GM21737 (cell line): ENCODE data around the gene DIP2C.
"Not testable (repeated sequence)": the region's sequence is repeated elsewhere in the genome, so short reads cannot be mapped to it uniquely, and the experiment has no call there.

ENCODE experiments used
- ATAC-seq: cut with Tn5 transposase; IDR thresholded peaks from one replicate; pipeline ENCODE4 v1.9.1; 2021; ENCODE audit warnings: mild to moderate bottlenecking, moderate library complexity; ENCODE audit not compliant: unreplicated experiment

DIP2C gene

DNA sequence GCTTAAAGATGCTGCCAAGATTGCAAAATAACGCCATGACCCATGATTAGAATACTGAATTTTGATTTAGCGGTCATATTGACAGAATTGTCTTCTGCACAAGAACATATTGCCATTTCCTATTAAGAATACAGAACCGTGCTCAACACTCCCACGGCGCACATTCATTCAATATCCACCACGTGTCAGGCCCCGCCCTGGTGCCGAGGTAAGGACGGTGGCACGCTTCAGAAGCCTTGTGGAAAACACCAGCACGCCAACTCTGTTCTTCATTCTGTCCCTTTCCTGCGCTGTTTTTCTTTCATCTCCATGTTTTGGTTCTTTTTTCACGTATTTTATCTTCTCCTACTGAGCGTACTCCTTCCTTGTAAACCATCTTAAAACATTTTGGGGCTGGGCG, 364.9 kb downstream of the DIP2C start:
- ATAC-seq: no peak

DNA sequence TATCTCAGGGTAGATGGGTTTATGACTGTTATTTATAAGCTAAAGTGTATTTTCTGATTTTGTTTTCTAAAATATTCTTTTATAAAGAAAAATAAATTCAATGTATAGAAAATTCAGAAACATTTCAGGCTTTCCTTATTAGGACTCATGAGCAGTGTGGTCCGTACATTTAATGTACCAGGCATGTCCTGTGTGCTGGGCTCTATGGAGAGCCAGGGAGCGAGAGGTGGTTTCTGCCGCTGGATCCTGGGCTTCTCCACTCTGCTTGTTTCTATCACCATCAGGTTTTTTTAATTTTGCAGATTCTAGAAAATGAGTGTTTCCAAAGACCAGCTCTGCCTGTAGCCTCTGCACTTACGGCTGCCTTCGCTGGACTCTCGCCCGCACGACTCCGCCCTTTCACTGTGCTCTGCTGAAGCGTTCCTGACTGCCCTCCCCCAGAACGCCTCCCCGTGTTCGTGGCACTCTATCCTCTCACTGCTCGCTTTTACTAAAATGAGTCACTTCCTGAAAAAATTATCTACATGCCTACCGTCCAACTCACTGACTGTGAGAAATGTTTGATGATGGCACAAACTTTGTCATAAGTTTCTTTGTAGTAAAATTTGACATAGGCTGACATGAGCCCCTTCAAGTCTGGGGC, 365.7 kb downstream of the DIP2C start:
- peak; percentile 92 for ATAC-seq

DNA sequence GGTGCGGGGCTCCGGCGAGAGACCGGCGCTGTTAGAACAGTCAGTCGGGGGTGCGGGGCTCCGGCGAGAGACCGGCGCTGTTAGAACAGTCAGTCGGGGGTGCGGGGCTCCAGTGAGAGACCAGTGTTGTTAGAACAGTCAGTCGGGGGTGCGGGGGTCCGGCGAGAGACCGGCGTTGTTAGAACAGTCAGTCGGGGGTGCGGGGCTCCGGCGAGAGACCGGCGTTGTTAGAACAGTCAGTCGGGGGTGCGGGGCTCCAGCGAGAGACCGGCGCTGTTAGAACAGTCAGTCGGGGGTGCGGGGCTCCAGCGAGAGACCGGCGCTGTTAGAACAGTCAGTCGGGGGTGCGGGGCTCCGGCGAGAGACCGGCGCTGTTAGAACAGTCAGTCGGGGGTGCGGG, 366.4 kb downstream of the DIP2C start:
- not testable (repeated sequence) for ATAC-seq

DNA sequence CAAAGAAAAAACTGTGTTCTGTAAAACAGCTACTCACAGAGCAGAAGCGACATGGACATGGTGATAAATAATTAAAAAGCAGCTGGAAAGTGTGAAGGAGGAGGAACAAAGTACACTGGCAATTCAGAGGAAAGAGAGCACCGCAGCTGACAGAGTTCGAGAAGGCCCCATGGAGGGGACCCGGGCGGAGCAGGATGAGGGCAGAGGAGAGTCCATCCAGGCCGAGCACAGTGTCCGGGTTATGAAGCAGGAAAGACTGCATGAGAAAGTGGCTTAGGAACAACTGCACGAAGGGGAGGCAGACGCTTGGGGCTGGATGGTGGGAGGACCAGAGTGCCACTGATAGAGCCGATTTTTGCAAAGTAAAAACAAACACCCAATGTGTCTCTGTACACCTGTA, 368.7 kb downstream of the DIP2C start:
- no peak for ATAC-seq

DNA sequence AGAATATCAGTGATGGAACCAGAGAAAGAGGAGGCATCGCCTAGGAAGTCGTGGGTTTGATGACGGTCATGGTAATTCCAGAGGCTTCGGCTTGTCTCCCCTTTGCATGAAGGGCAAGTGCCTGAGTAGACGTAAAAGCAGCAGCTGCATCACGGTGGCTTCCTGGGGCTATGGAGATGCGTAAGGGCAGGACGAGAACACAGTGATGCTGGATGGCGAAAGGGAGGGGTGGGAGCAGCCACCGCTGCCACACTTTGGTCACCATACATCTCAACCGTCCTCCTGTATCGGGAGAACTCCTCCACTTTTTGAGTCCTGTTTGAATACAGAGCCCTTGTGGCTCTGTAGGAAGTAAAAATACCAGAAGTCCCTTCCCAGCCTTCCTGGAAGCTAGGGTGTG, 371.5 kb downstream of the DIP2C start:
- ATAC-seq: no peak

DNA sequence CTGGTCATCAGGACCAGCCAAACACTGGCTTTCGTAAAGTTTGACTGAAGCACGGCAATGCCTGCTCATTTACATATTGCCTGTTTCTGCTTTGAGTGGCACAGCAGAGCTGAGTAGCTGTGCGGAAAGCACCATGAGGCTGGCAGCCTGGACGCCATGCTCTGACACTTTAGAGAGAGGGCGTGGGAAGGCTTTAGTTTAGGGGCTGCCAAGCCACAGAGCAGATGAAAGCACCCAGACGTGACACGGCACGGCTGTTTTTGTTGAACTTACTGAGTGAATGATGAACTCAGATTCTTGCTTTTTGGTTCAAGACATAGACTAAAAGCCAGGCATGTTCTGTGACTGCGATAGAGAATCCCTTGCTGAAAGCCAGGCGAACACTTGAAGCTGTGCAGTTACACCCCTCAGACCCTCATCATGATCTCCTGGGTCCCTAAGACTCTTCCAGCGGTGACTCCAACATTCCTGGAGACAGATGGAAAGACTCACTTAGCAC, 372.1 kb downstream of the DIP2C start:
- peak; percentile 97 for ATAC-seq

DNA sequence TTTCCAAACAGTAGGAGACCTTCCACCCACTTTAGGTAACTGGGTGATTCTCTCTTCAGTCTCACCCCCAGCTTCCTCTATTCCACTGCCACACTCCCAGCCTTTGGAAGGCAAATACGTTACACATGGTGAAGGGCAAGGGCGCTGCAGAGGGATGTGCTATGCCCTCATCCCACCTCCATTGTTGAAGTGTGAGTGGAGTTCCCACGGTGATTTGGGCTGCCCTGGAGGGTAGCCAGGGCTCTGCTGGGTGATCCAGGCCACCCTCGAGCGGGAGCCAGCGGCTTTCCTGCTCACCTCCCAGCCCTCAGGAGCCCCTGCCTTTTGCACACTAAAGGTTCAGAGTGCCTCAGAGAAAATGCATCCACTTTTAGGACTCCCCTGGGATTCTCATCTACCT, 373.1 kb downstream of the DIP2C start:
- no peak for ATAC-seq

DNA sequence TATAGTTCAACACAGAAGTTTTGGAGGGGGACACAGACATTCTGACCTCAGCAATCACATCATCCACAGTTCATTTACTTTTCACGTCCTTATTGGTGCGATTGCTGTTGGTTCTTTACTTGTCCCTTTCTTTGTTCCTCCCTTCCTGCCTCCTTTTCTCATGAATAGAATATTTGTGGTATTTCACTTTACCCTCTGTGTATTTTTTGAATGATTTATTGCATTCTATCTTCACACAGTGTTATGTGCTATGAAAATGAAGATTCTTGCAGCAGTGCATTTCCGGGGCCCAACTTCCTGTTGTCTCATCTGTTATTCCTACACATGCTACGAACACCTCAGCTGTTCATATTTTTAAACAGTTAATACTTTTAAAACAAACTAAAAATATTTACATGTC, 374.6 kb downstream of the DIP2C start:
- no peak for ATAC-seq

DNA sequence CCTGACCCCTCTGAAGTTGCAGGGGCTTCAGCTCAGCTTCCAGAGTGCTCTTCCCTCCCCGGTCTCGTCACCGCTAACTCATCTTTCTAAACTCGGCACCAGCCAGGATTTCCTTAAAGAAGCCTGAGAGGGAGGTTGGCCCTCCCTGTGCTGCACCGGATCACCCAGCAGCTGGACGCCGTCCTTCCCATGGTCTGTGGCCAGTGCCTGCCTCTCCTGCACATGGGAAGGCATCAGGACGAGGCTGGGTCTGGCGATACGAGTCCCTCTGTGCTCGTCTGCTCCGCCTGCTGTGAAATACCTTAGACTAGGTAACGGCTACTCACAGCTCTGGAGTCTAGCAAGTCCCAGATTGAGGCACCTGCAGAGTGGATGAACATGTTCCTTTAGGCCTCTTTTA, 375.1 kb downstream of the DIP2C start:
- no peak for ATAC-seq

DNA sequence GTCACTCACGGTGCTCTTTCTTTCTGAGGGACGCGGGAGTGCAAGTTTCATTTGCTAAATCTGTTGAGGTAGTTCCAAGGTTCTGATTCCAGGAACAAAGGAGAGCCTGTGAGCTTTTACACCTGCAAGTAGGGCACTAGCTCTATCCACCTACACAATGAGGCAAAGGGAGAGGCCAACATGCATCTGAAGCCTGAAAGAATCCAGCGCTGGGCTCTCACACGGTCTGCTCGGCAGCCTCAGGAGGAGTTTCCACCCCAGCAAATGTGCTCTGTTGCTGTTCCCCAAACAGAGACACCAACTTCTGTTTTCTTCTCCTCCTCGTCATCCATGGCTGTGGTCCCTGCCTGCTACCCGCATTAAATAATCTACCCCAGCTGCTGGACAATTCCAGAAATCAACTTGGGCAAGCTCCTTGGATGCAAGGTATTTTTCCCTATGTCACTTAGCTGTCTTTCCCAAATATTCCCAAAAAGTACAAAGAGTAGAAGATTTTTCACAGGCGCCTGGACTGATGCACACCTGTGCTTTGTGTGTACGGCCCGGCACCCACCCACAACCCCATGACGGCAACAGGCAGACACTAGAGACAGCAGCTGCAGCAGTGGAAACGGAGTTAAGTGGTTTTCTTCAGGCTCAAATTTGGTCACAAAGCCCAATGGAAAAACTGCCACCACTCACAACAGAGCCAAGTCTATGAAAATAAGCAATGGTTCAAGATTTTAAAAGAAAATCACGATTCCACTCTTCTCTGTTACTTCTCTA, 377.4 kb downstream of the DIP2C start:
- no peak for ATAC-seq

DNA sequence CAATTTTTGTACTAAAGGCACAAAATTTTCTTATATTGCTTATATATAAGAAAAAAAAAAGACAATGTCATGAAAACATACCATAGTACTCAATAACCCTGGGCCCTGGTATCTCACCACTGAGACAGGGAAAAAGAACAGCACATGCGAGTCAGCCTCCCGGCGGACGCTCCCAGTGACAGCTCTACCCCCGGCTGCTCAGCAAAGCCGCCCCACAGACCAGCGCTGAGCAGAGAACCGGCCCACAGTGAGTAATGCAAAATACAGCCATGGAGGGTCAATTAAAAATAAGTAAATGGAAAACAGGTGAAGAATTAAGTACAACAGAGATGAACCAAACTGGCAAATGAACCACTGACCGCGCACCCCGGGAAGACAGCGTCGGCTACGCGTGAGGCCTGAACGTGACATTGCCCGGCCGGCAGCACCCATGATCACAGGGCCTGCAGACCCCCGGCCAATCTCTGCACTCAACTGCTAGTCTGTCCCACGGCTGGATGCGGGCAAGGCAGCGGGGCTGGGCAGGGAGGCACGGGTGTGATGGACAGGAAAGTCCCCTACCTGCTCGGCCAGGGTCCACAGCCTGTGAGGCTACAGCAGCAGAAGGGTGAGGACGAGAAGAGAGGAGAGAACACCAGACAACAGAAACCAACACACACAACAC, 378.4 kb downstream of the DIP2C start:
- ATAC-seq: no peak

DNA sequence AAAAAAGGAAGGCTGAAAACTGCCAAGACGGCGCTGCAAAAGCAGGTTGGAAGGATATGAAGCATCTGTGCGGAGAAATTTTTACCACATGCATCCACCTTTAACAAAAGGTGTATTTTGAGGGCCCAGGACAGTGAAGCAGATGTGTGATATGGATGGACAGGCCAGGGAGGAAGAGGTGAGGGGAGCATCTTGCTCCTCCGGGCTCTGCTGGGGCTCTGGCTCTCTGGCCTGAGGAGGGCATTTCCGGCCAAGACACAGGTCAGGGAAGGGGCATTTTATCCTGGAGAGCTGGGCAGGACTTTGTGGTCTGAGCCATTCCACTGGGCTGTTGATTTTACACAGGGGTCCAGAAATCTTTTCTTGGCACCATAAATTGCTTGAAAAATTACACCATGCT, 379.1 kb downstream of the DIP2C start:
- no peak for ATAC-seq

DNA sequence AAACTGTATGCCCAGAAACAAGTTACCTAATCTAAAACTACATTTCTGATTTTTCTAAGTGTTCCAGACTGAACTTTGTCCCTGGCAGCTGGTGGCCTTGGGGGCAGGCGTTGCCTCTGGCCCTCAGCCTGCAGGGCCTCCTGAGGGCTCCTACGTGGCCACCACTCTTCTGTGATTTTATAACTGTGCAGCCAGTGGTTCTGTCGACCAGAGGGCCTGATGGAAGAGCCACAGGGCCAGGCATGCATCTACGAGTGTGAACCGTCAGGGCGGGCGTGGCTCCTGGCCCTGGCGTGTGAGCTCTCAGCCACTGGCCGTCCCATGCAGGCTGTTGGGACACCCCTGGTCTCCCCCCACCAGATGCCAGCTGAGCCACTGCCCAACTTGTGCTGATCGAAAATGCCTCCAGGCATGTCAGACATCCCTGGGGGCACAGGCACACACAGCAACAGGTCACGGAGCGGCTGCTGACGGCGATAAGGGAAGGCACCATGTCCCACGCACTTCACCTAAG, 380.8 kb downstream of the DIP2C start:
- ATAC-seq: no peak

DNA sequence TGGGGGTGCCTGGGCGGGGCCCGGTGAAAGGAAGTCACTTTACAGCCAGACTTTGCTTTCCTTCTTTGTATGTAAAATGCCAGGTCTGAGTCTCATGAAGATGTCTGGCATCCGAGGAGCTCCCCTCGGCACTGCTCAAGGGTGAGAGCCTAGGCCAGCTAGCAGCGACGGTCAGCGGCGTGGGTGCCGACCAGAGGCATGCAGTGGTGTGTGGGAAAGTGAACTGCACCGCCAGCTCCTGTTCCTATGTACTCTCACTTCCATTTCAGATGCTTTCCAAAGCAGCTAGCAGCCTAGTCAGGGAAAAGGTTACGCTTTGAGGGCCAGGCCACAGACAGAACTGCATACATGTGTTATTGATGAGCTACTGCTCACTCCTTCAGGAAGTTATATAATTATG, 381.4 kb downstream of the DIP2C start:
- no peak for ATAC-seq

DNA sequence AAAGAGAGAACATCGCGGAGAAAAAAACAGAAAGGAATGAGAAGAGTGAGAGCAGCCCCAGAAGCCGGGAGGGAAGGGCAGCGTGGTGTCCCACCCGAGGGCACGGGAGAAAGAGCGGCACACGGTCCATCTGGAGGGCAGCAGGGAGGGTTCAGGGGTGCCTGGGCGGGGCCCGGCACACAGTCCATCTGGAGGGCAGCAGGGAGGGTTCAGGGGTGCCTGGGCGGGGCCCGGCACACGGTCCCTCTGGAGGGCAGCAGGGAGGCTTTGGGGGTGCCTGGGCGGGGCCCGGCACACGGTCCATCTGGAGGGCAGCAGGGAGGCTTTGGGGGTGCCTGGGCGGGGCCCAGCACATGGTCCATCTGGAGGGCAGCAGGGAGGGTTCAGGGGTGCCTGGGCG, 381.8 kb downstream of the DIP2C start:
- ATAC-seq: no peak

DNA sequence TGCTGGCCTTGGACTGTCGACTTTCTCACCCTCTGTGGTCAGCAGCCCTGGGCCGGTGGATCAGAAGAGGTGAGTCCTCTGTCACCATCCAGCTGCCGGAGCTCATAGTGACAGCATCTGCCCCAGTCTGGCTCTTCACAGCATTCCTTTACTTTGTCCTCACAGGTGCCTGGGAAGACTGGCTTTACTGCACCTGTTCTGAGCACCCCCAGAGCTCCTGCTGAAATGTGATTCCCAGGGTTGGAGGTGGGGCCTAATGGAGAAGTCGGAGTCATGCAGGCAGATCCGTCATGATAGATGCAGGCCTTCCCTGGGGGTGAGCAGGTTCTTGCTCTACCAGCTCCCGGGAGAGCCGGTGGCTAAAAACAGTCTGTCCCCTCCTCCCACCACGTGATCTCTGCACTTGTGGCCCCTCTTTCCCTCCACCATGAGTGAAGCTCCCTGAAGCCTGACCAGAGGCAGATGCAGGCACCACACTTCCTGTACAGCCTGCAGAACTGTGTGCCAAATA, 382.7 kb downstream of the DIP2C start:
- no peak for ATAC-seq

DNA sequence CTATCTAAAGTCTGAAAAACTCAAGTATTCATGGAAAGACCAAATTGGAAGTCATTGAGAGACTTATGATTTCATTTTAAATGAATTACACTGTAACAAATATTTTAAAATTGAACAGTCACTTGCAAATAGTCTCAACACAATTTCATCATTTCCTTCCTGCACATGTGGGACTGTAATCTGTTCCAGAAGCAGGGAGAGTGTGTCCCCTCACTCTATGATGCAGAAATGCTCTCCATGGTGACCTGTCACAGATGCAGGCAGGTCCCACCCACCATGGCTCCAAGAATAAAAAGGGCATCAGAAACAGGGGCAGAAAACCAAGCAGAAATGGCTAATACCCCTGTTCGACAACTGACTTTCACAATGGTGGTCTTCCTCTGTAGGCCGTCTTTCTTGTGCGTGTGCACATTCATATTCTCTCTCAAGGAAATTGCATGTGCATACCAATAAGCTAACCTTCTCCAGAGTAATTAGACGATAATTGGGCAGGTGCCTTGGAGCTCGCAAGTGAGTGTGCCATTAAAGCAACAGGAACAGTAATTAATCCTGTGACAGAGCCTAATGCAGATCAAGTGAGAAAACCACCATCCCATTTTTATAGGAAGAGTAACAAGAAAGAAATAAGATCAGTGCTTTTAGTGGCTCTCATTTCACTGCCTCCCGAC, 383.3 kb downstream of the DIP2C start:
- ATAC-seq: no peak

DNA sequence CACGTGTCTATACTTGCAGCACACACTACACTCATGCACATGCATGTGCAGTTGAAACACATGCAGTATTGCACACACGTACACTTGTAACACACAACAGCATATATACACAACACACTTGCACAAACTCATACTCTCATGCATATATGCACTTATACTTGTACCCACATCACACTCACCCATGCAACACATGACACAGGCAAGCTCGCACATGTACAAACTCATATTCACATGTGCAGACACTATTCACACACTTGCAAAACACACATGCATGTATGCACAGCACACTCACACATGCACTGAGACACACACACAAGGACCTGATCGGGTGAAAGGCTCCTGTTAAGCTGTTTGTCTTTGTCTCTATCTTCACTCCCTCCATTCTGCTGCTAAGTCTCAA, 384.4 kb downstream of the DIP2C start:
- no peak for ATAC-seq

DNA sequence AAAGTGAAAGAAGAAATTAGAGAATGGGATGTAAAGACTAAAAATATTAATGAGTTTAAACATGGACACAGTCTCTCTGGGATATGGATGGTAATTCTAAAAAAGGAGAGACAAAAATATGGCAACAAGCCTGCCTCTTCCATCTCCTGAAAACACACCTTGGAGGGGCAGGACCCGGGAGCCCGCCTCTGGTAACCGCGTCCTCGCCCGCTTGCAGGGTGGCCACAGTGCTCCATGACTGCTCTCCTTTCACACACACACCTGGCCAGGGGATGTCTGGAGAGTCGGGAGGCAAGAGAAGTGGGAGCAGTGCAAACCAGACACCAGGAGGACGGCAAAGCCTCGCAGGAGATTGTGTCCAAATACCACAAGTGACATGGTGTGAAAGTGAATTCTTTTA, 387.9 kb downstream of the DIP2C start:
- ATAC-seq: no peak

DNA sequence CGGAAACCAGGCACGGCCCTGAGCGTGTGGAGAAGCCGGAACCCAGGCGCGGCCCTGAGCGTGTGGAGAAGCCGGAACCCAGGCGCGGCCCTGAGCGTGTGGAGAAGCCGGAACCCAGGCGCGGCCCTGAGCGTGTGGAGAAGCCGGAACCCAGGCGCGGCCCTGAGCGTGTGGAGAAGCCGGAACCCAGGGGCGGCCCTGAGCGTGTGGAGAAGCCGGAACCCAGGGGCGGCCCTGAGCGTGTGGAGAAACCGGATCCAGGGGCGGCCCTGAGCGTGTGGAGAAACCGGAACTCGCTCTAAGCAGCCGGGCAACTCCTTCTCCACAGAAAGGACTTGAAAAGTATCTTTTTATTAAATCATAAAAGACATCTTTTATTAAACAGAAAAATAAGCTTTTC, 388.9 kb downstream of the DIP2C start:
- ATAC-seq: not testable (repeated sequence)

DNA sequence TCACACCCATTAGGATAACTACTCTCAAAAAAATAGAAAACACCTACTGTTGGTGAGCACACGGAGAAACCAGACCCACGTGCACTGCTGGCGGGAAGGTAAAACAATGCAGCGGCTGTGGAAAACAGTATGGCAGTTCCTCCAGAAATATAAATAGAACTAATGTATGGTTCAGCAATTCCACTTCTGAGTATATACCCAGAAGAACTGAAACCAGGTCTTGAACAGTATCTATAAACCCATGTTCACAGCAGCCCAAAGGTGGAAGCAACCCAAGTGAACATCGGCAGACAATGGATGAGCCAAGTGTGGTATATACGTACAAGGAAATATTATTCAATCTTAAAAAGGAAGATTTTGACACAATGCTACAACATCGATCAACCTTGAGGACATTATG, 389.5 kb downstream of the DIP2C start:
- no peak for ATAC-seq
